Measurements from ENCODE around the gene TRIM50.
"Not testable (repeated sequence)": the region's sequence is repeated elsewhere in the genome, so short reads cannot be mapped to it uniquely, and the experiment has no call there.

Gene TRIM50

GRCh38 chr7:73330772-73331171, 2.9 kb upstream of the TRIM50 start:
- no peaks in the 10 kb centered on the region; the same call in 1 of the 2 replicates for H3F3A ChIP-seq (ENCODE audit: control insufficient read depth, insufficient read depth)
- no peaks in the 10 kb centered on the region for H3K9me3 ChIP-seq (ENCODE audit: control insufficient read depth, insufficient read depth, low read length)
- H3K27me3 ChIP-seq (ENCODE audit: control insufficient read depth, low read length), result peaks cover 39% of the 10 kb centered on the region
- no peaks in the 10 kb centered on the region for H3K36me3 ChIP-seq (ENCODE audit: control insufficient read depth, low read length)
- H4K20me1 ChIP-seq (ENCODE audit: control insufficient read depth, insufficient read depth, low read depth, low read length), result no peaks in the 10 kb centered on the region
- H3K27ac ChIP-seq (ENCODE audit: low read depth, low read length), result no peak overlapping the region
- H3K4me3 ChIP-seq (ENCODE audit: low read length), result no peak overlapping the region
- H3K4me1 ChIP-seq (ENCODE audit: control insufficient read depth, low read length), result no peaks in the 10 kb centered on the region
- TF ChIP-seq EZH2phosphoT487 (IDR thresholded peaks at IDR 0.05; ENCODE audit: borderline replicate concordance, low read length) (no peak), CTCF (IDR thresholded peaks at IDR 0.05; ENCODE audit: low read depth, low read length, poor library complexity, severe bottlenecking) (no peak)
- no peak overlapping the region for H3K4me2 ChIP-seq (ENCODE audit: low read length)
- no peaks in the 10 kb centered on the region for H3K9me2 ChIP-seq (replicated peaks; ENCODE audit: control insufficient read depth, low read length)
- no peaks in the 10 kb centered on the region for H3K79me2 ChIP-seq (ENCODE audit: control insufficient read depth, low read length)

- Histone ChIP-seq H3F3A (ENCODE audit: control insufficient read depth, insufficient read depth) (no peaks in the 10 kb centered on the region; the same call in 1 of the 2 replicates), H3K4me3 (ENCODE audit: low read length) (no peak overlapping the region), H3K79me2 (ENCODE audit: control insufficient read depth, low read length) (no peaks in the 10 kb centered on the region), H3K9me3 (ENCODE audit: control insufficient read depth, insufficient read depth, low read length) (no peaks in the 10 kb centered on the region), H3K27ac (ENCODE audit: low read depth, low read length) (no peak overlapping the region), H3K4me1 (ENCODE audit: control insufficient read depth, low read length) (no peaks in the 10 kb centered on the region), H3K36me3 (ENCODE audit: control insufficient read depth, low read length) (no peaks in the 10 kb centered on the region), H3K27me3 (ENCODE audit: control insufficient read depth, low read length) (peaks cover 32% of the 10 kb centered on the region), H3K9me2 (replicated peaks; ENCODE audit: control insufficient read depth, low read length) (no peaks in the 10 kb centered on the region), H4K20me1 (ENCODE audit: control insufficient read depth, insufficient read depth, low read depth, low read length) (no peaks in the 10 kb centered on the region), H3K4me2 (ENCODE audit: low read length) (no peak overlapping the region)
- TF ChIP-seq EZH2phosphoT487 (IDR thresholded peaks at IDR 0.05; ENCODE audit: borderline replicate concordance, low read length), result no peak
- TF ChIP-seq CTCF (IDR thresholded peaks at IDR 0.05; ENCODE audit: low read depth, low read length, poor library complexity, severe bottlenecking), result no peak
These were observed 2.1 kb upstream of the TRIM50 start for GRCh38 chr7:73329861-73330581.

- Histone ChIP-seq H3K27ac (ENCODE audit: low read depth, low read length) (no peak overlapping the region), H3K36me3 (ENCODE audit: control insufficient read depth, low read length) (no peaks in the 10 kb centered on the region), H3K9me3 (ENCODE audit: control insufficient read depth, insufficient read depth, low read length) (no peaks in the 10 kb centered on the region), H4K20me1 (ENCODE audit: control insufficient read depth, insufficient read depth, low read depth, low read length) (no peaks in the 10 kb centered on the region), H3K79me2 (ENCODE audit: control insufficient read depth, low read length) (no peaks in the 10 kb centered on the region), H3K4me3 (ENCODE audit: low read length) (no peak overlapping the region), H3K27me3 (ENCODE audit: control insufficient read depth, low read length) (peaks cover 26% of the 10 kb centered on the region), H3K4me1 (ENCODE audit: control insufficient read depth, low read length) (peaks cover 10% of the 10 kb centered on the region), H3F3A (ENCODE audit: control insufficient read depth, insufficient read depth) (no peaks in the 10 kb centered on the region; the same call in 1 of the 2 replicates), H3K4me2 (ENCODE audit: low read length) (no peak overlapping the region), H3K9me2 (replicated peaks; ENCODE audit: control insufficient read depth, low read length) (no peaks in the 10 kb centered on the region)
- TF ChIP-seq EZH2phosphoT487 (IDR thresholded peaks at IDR 0.05; ENCODE audit: borderline replicate concordance, low read length) (no peak), CTCF (IDR thresholded peaks at IDR 0.05; ENCODE audit: low read depth, low read length, poor library complexity, severe bottlenecking) (no peak)
These were observed 814 bp upstream of the TRIM50 start for GRCh38 chr7:73328696-73329095.

- not testable (repeated sequence) for H4K20me1 ChIP-seq (ENCODE audit: control insufficient read depth, insufficient read depth, low read depth, low read length); H3K9me2 ChIP-seq (replicated peaks; ENCODE audit: control insufficient read depth, low read length); H3K36me3 ChIP-seq (ENCODE audit: control insufficient read depth, low read length); H3K9me3 ChIP-seq (ENCODE audit: control insufficient read depth, insufficient read depth, low read length); H3K4me2 ChIP-seq (ENCODE audit: low read length); H3K4me3 ChIP-seq (ENCODE audit: low read length); H3K79me2 ChIP-seq (ENCODE audit: control insufficient read depth, low read length); H3F3A ChIP-seq (ENCODE audit: control insufficient read depth, insufficient read depth); H3K27ac ChIP-seq (ENCODE audit: low read depth, low read length)
- H3K4me1 ChIP-seq (ENCODE audit: control insufficient read depth, low read length), result peaks cover 12% of the 10 kb centered on the region
- H3K27me3 ChIP-seq (ENCODE audit: control insufficient read depth, low read length), result peaks cover 20% of the 10 kb centered on the region
These were observed 433 bp downstream of the TRIM50 start for GRCh38 chr7:73327449-73327848.

- Histone ChIP-seq H3K4me1 (ENCODE audit: control insufficient read depth, low read length) (peaks cover 14% of the 10 kb centered on the region), H3K27me3 (ENCODE audit: control insufficient read depth, low read length) (peaks cover 10% of the 10 kb centered on the region)
- not testable (repeated sequence) for H3F3A ChIP-seq (ENCODE audit: control insufficient read depth, insufficient read depth); H3K27ac ChIP-seq (ENCODE audit: low read depth, low read length); H3K4me2 ChIP-seq (ENCODE audit: low read length); H3K9me3 ChIP-seq (ENCODE audit: control insufficient read depth, insufficient read depth, low read length); H4K20me1 ChIP-seq (ENCODE audit: control insufficient read depth, insufficient read depth, low read depth, low read length); H3K4me3 ChIP-seq (ENCODE audit: low read length); H3K79me2 ChIP-seq (ENCODE audit: control insufficient read depth, low read length); H3K36me3 ChIP-seq (ENCODE audit: control insufficient read depth, low read length); H3K9me2 ChIP-seq (replicated peaks; ENCODE audit: control insufficient read depth, low read length)
These were observed 2.5 kb downstream of the TRIM50 start for GRCh38 chr7:73325424-73325823.
